Kidney epithelial cell (primary cell): Measurements from ENCODE around the gene BLOC1S5. TPM values are rescaled to one million over a fixed set of nuclear protein-coding genes. Genes with fewer than 3 reads are reported as not detected.

Experiments used
- DNase-seq: peaks from one replicate; pipeline ENCODE4 v3.0.0-alpha.2; 2010; ENCODE audit warnings: low read depth
- H3K27me3 ChIP-seq: 2 replicates; pipeline ENCODE4 v1.6.0; 2011; ENCODE audit warnings: low read length; ENCODE audit not compliant: control insufficient read depth, insufficient read depth
- H3K36me3 ChIP-seq: 2 replicates; pipeline ENCODE4 v1.5.1; 2011; ENCODE audit warnings: low read length; ENCODE audit not compliant: control insufficient read depth, insufficient read depth
- H3K4me3 ChIP-seq: 2 replicates; pipeline ENCODE4 v1.5.1; 2011; ENCODE audit warnings: low read depth, mild to moderate bottlenecking, control low read depth, low read length
- CTCF ChIP-seq: IDR thresholded peaks from 2 replicates; pipeline ENCODE4 v1.5.1; 2011; ENCODE audit warnings: mild to moderate bottlenecking, moderate library complexity, low read length, control low read depth, inconsistent platforms; ENCODE audit not compliant: insufficient read depth, poor library complexity, severe bottlenecking
- total RNA-seq: library from RNA; depleted of rRNA; stranded (reverse); fragments of >200 nt; gene quantifications from 2 replicates; pipeline ENCODE4 v1.2.3, GENCODE V29; 2015

Gene BLOC1S5
- total RNA-seq, 1 donor from 2014 or later: 14.8 TPM

- no peak for TF ChIP-seq CTCF
- H3K27me3 ChIP-seq: no peaks in the 10 kb centered on the region
- no peak for DNase-seq
- no peak overlapping the region for H3K4me3 ChIP-seq
- no peaks in the 10 kb centered on the region for H3K36me3 ChIP-seq
Observed at GRCh38 chr6:8069631-8070284, 5.6 kb upstream of the BLOC1S5 start.

GRCh38 chr6:8069151-8069550 is 5.0 kb upstream of the BLOC1S5 start:
- Histone ChIP-seq H3K27me3 (no peaks in the 10 kb centered on the region), H3K36me3 (no peaks in the 10 kb centered on the region), H3K4me3 (no peak overlapping the region)
- no peak for DNase-seq
- TF ChIP-seq CTCF: no peak

- Histone ChIP-seq H3K4me3 (no peak overlapping the region), H3K27me3 (no peaks in the 10 kb centered on the region), H3K36me3 (no peaks in the 10 kb centered on the region)
- peak; percentile 7 for TF ChIP-seq CTCF
- no peak for DNase-seq
Observed at GRCh38 chr6:8066108-8066507, 1.9 kb upstream of the BLOC1S5 start.

GRCh38 chr6:8065519-8065911 is 1.3 kb upstream of the BLOC1S5 start:
- TF ChIP-seq CTCF: no peak
- Histone ChIP-seq H3K27me3 (no peaks in the 10 kb centered on the region), H3K36me3 (no peaks in the 10 kb centered on the region), H3K4me3 (no peak overlapping the region)
- no peak for DNase-seq

GRCh38 chr6:8064638-8065518 is 689 bp upstream of the BLOC1S5 start:
- H3K27me3 ChIP-seq: no peaks in the 10 kb centered on the region
- no peaks in the 10 kb centered on the region for H3K36me3 ChIP-seq
- no peak for TF ChIP-seq CTCF
- H3K4me3 ChIP-seq: no peak overlapping the region
- no peak for DNase-seq
